ENCODE data around the gene TRIM71.
"Not testable (repeated sequence)": the region's sequence is repeated elsewhere in the genome, so short reads cannot be mapped to it uniquely, and the experiment has no call there.

DNA sequence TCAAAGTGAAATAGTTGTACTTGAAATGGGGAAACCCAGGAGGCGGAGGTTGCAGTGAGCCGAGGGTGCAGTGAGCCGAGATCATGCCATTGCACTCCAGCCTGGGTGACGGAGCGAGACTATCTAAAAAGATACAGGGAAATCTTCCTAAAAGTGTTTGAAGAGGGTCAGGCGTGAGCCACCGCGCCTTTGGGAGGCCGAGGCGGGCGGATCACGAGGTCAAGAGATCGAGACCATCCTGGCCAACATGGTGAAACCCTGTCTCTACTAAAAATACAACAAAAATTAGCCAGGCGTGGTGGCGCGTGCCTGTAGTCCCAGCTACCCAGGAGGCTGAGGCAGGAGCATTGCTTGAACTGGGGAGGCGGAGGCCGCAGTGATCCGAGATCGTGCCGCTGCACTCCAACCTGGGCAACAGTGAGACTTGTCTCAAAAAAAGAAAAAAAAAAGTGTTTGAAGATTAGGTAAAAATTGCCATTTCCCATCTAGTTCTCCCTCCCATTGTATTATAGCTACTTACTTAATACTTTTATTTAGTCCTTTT lies 5.9 kb downstream of the TRIM71 start:
- TF ChIP-seq, protein P1, sequence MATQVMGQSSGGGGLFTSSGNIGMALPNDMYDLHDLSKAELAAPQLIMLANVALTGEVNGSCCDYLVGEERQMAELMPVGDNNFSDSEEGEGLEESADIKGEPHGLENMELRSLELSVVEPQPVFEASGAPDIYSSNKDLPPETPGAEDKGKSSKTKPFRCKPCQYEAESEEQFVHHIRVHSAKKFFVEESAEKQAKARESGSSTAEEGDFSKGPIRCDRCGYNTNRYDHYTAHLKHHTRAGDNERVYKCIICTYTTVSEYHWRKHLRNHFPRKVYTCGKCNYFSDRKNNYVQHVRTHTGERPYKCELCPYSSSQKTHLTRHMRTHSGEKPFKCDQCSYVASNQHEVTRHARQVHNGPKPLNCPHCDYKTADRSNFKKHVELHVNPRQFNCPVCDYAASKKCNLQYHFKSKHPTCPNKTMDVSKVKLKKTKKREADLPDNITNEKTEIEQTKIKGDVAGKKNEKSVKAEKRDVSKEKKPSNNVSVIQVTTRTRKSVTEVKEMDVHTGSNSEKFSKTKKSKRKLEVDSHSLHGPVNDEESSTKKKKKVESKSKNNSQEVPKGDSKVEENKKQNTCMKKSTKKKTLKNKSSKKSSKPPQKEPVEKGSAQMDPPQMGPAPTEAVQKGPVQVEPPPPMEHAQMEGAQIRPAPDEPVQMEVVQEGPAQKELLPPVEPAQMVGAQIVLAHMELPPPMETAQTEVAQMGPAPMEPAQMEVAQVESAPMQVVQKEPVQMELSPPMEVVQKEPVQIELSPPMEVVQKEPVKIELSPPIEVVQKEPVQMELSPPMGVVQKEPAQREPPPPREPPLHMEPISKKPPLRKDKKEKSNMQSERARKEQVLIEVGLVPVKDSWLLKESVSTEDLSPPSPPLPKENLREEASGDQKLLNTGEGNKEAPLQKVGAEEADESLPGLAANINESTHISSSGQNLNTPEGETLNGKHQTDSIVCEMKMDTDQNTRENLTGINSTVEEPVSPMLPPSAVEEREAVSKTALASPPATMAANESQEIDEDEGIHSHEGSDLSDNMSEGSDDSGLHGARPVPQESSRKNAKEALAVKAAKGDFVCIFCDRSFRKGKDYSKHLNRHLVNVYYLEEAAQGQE (IDR thresholded peaks at IDR 0.05; ENCODE audit: insufficient read depth in 1 of 2, low read depth in 2 of 2, low read length in 1 of 2), result not testable (repeated sequence)
- TF ChIP-seq, protein P2, sequence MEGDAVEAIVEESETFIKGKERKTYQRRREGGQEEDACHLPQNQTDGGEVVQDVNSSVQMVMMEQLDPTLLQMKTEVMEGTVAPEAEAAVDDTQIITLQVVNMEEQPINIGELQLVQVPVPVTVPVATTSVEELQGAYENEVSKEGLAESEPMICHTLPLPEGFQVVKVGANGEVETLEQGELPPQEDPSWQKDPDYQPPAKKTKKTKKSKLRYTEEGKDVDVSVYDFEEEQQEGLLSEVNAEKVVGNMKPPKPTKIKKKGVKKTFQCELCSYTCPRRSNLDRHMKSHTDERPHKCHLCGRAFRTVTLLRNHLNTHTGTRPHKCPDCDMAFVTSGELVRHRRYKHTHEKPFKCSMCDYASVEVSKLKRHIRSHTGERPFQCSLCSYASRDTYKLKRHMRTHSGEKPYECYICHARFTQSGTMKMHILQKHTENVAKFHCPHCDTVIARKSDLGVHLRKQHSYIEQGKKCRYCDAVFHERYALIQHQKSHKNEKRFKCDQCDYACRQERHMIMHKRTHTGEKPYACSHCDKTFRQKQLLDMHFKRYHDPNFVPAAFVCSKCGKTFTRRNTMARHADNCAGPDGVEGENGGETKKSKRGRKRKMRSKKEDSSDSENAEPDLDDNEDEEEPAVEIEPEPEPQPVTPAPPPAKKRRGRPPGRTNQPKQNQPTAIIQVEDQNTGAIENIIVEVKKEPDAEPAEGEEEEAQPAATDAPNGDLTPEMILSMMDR (IDR thresholded peaks at IDR 0.05), result not testable (repeated sequence)
- not testable (repeated sequence) for TF ChIP-seq POLR2AphosphoS5 (IDR thresholded peaks at IDR 0.05; ENCODE audit: low read depth, low read length); SIN3A (IDR thresholded peaks at IDR 0.05; ENCODE audit: borderline replicate concordance, insufficient read depth, low read depth, low read length)

Data from Panc1 (cell line).